HepG2 (cell line): Measurements from ENCODE around the gene PLEKHS1. TPM values are rescaled to one million over a fixed set of nuclear protein-coding genes. Genes with fewer than 3 reads are reported as not detected.

Experiments used
- ATAC-seq: fragments of 200-7000 bp; cut with Tn5 transposase; 3 replicates; pipeline ENCODE4 v1.9.1; 2020; ENCODE audit warnings: mild to moderate bottlenecking, moderate library complexity
- BruUV-seq: library from RNA; stranded (reverse); fragments of 400-500 nt; replicated peaks from 2 replicates; lab custom pipeline; 2021; lab: Mats Ljungman, UMichigan
- CTCF ChIA-PET: fragments of 300-600 bp; formaldehyde crosslinking; extraction: SDS; loops from one replicate; lab custom pipeline; 2021; ENCODE audit warnings: low total read pairs, inconsistent platforms, low intra/inter-chr PET ratio; lab: Yijun Ruan, JAX
- POLR2A ChIA-PET: fragments of 350-600 bp; sonication (Branson Sonifier 250); formaldehyde crosslinking; loops from one replicate; lab custom pipeline; 2020; ENCODE audit warnings: antibody characterized with exemption, inconsistent platforms; lab: Yijun Ruan, JAX
- DNase-seq: peaks from one replicate; pipeline ENCODE4 v3.0.0-alpha.2; 2015; ENCODE audit warnings: low spot score
- FAIRE-seq: peaks from 3 replicates; lab custom pipeline; 2011; peaks lifted over from hg19 to GRCh38; lab: Jason Lieb, UNC
- H2AFZ ChIP-seq: one replicate; pipeline ENCODE4 v1.6.1; 2011; ENCODE audit warnings: low read length, inconsistent platforms
- H3K27ac ChIP-seq: fragments of 300-600 bp; 3 replicates; pipeline ENCODE4 v1.8.0; 2011; ENCODE audit warnings: mixed run types, mild to moderate bottlenecking, mixed read lengths, low read length, inconsistent platforms; ENCODE audit not compliant: insufficient read depth; ENCODE audit errors: extremely low read length
- H3K27me3 ChIP-seq, 2 experiments: fragments of 200-600 bp in 1 of 2; 2 replicates in 1 of 2; 3 replicates in 1 of 2; pipeline versions ENCODE4 v1.6.0 to v1.8.0; 2011; ENCODE audit warnings: low read length in 2 of 2, mild to moderate bottlenecking in 2 of 2, moderate library complexity in 2 of 2, inconsistent platforms in 1 of 2; ENCODE audit not compliant: insufficient read depth in 2 of 2, control insufficient read depth in 1 of 2
- H3K36me3 ChIP-seq, 2 experiments: fragments of 200-600 bp in 1 of 2; replicated peaks in 1 of 2; 2 replicates in 1 of 2; 3 replicates in 1 of 2; pipeline versions ENCODE4 v1.5.1 to v1.8.0; 2011; ENCODE audit warnings: low read length in 2 of 2, inconsistent platforms in 1 of 2; ENCODE audit not compliant: insufficient read depth in 2 of 2, control insufficient read depth in 1 of 2
- H3K4me1 ChIP-seq: 2 replicates; pipeline ENCODE4 v1.5.1; 2012; ENCODE audit warnings: low read length, inconsistent platforms; ENCODE audit not compliant: insufficient read depth
- H3K4me2 ChIP-seq: 2 replicates; pipeline ENCODE4 v1.6.0; 2011; ENCODE audit warnings: low read depth, low read length, inconsistent platforms
- H3K4me3 ChIP-seq, 3 experiments: fragments of 200-600 bp in 1 of 3; sonication (generic), shearing (Covaris generic) in 1 of 3; replicated peaks in 1 of 3; 2 replicates each; pipeline ENCODE4 v1.5.1; 2011 to 2016; ENCODE audit warnings: low read length in 3 of 3, inconsistent platforms in 2 of 3, low read depth in 2 of 3, mild to moderate bottlenecking in 2 of 3, control low read depth in 1 of 3, mixed read lengths in 1 of 3; ENCODE audit not compliant: insufficient read depth in 1 of 3
- H3K79me2 ChIP-seq: one replicate; pipeline ENCODE4 v1.6.1; 2011; ENCODE audit warnings: low read length, inconsistent platforms; ENCODE audit not compliant: insufficient read depth
- H3K9ac ChIP-seq: 2 replicates; pipeline ENCODE4 v1.6.0; 2011; ENCODE audit warnings: mild to moderate bottlenecking, low read depth, low read length, inconsistent platforms; ENCODE audit not compliant: insufficient read depth
- H3K9me3 ChIP-seq: 2 replicates; pipeline ENCODE4 v1.5.1; 2012; ENCODE audit warnings: mild to moderate bottlenecking, low read length
- H4K20me1 ChIP-seq: 2 replicates; pipeline ENCODE4 v1.6.0; 2011; ENCODE audit warnings: inconsistent platforms, mild to moderate bottlenecking, low read length, moderate library complexity; ENCODE audit not compliant: insufficient read depth
- AHDC1 ChIP-seq: sonication (generic); formaldehyde crosslinking; IDR thresholded peaks from 2 replicates; pipeline ENCODE4 v1.5.1; 2020; ENCODE audit warnings: mild to moderate bottlenecking, missing genetic modification reagents, borderline replicate concordance
- GRHL1 ChIP-seq: sonication (generic); formaldehyde crosslinking; conservative IDR thresholded peaks from 2 replicates; pipeline ENCODE4 v1.8.0; 2022; ENCODE audit warnings: missing genetic modification reagents
- MED1 ChIP-seq: sonication (generic); formaldehyde crosslinking; IDR thresholded peaks from 2 replicates; pipeline ENCODE4 v1.4.0; 2020; ENCODE audit warnings: missing genetic modification reagents
- MIER3 ChIP-seq: IDR thresholded peaks from 2 replicates; pipeline ENCODE4 v1.6.1; 2016; ENCODE audit warnings: missing compliant biosample characterization, borderline replicate concordance
- PAXIP1 ChIP-seq: sonication (generic); formaldehyde crosslinking; conservative IDR thresholded peaks from 2 replicates; pipeline ENCODE4 v1.4.0; 2020; ENCODE audit warnings: mild to moderate bottlenecking, missing genetic modification reagents, moderate library complexity
- REXO4 ChIP-seq: sonication (generic); formaldehyde crosslinking; IDR thresholded peaks from 2 replicates; pipeline ENCODE4 v1.8.0; 2022; ENCODE audit warnings: missing genetic modification reagents, mild to moderate bottlenecking, borderline replicate concordance
- XRCC5 ChIP-seq: fragments of 200-400 bp; formaldehyde crosslinking; optimal IDR thresholded peaks from 2 replicates; pipeline ENCODE3; 2017; ENCODE audit warnings: mild to moderate bottlenecking, low read length
- ZNF20 ChIP-seq: sonication (generic); formaldehyde crosslinking; IDR thresholded peaks from 2 replicates; pipeline ENCODE4 v1.4.0; 2020; ENCODE audit warnings: mild to moderate bottlenecking, moderate library complexity, missing genetic modification reagents
- ZNF354B ChIP-seq: sonication (generic); formaldehyde crosslinking; IDR thresholded peaks from 2 replicates; pipeline ENCODE4 v1.8.0; 2022; ENCODE audit warnings: mild to moderate bottlenecking, missing genetic modification reagents
- ZNF572 ChIP-seq: sonication (generic); formaldehyde crosslinking; IDR thresholded peaks from 2 replicates; pipeline ENCODE4 v1.5.1; 2020; ENCODE audit warnings: mild to moderate bottlenecking, missing genetic modification reagents
- ZNF720 ChIP-seq: sonication (generic); formaldehyde crosslinking; IDR thresholded peaks from 2 replicates; pipeline ENCODE4 v1.4.0; 2020; ENCODE audit warnings: missing genetic modification reagents
- ZNF772 ChIP-seq: sonication (generic); formaldehyde crosslinking; IDR thresholded peaks from 2 replicates; pipeline ENCODE4 v1.5.0; 2020; ENCODE audit warnings: mild to moderate bottlenecking, missing genetic modification reagents
- ZSCAN21 ChIP-seq: sonication (generic); formaldehyde crosslinking; IDR thresholded peaks from 2 replicates; pipeline ENCODE4 v1.8.0; 2022; ENCODE audit warnings: mild to moderate bottlenecking, missing genetic modification reagents, moderate library complexity, borderline replicate concordance
- WGBS: methylation state at CpG from one replicate; pipeline ENCODE4 v1.1.6; 2017; ENCODE audit warnings: low lambda C conversion rate; 5-methylcytosine and 5-hydroxymethylcytosine counted together
- in situ Hi-C: cut with HindIII; loops from 2 replicates; pipeline ENCODE4 v1.10.0; 2017; ENCODE audit warnings: low pct_unique_long_range_greater_than_20kb; ENCODE audit not compliant: extremely low pct_ligation_motif_present
- intact Hi-C: fragments of 100-400 bp; cut with micrococcal nuclease; formaldehyde crosslinking; loops from one replicate; pipeline ENCODE4 v1.10.0; 2022; ENCODE audit not compliant: unreplicated experiment
- polyA plus RNA-seq, 8 experiments: library from polyadenylated mRNA; depleted of rRNA in 3 of 8; stranded (reverse) in 7 of 8; unstranded in 1 of 8; fragments of >200 nt; fragmentation: Illumina TruSeq in 4 of 8; extraction: Trizol in 4 of 8; gene quantifications; 2 replicates each; pipeline versions ENCODE4 v1.2.1 to v1.2.3, GENCODE V29; 2011 to 2016; ENCODE audit warnings: low read depth in 4 of 8, missing spikeins in 1 of 8, mixed read lengths in 1 of 8; ENCODE audit not compliant: insufficient read depth in 1 of 8
- total RNA-seq, 5 experiments: library from RNA; depleted of rRNA; stranded (reverse); fragments of >200 nt; fragmentation: Illumina TruSeq; extraction: Trizol; gene quantifications; 2 replicates each; pipeline ENCODE4 v1.2.3, GENCODE V29; 2016; ENCODE audit warnings: low read depth in 1 of 5

PLEKHS1 gene
- total and polyA plus RNA-seq, 2 of the 13 experiments (the other 11 are each of a cell fraction or from before 2014, with no cell fraction given): not detected

- no peak for TF ChIP-seq ZNF20
- TF ChIP-seq, all 625 proteins: peak for 0
Measured at GRCh38 chr10:113806503-113806902, 55.0 kb downstream of the PLEKHS1 start (continued).

- no peak for DNase-seq
- no peak for FAIRE-seq
- TF ChIP-seq ZNF572 (CRISPR knock-in tag) (no peak), MIER3 (CRISPR knock-in tag) (no peak), ZSCAN21 (CRISPR knock-in tag) (no peak), REXO4 (CRISPR knock-in tag) (no peak), ZNF354B (CRISPR knock-in tag) (no peak), XRCC5 (no peak), MED1 (CRISPR knock-in tag) (no peak), AHDC1 (no peak), ZNF720 (CRISPR knock-in tag) (no peak), GRHL1 (CRISPR knock-in tag) (no peak), PAXIP1 (no peak), ZNF772 (CRISPR knock-in tag) (no peak)
- Histone ChIP-seq H3K4me2 (no peak overlapping the region), H3K4me3 (no peak overlapping the region), H3K79me2 (no peaks in the 10 kb centered on the region), H3K9me3 (no peaks in the 10 kb centered on the region), H3K27ac (no peak overlapping the region), H3K27me3 (peaks cover 0 to 16% of the 10 kb centered on the region in 2 experiments; a peak in 2 of 5 replicates), H3K36me3 (no peaks in the 10 kb centered on the region), H3K4me1 (no peaks in the 10 kb centered on the region), H2AFZ (no peak overlapping the region), H4K20me1 (no peaks in the 10 kb centered on the region), H3K9ac (no peak overlapping the region)
- BruUV-seq: no TSS peak
- CTCF ChIA-PET: no interaction called here
- no peak for ATAC-seq
- intact Hi-C loops: no loop called here
- 11% methylated on average over 3 of the region's 3 CpGs for WGBS
- in situ Hi-C loops: no loop called here
- POLR2A ChIA-PET: no interaction called here
Measured at GRCh38 chr10:113808168-113808567, 56.7 kb downstream of the PLEKHS1 start.
